ENCODE data around the gene CLRN3.

DNA sequence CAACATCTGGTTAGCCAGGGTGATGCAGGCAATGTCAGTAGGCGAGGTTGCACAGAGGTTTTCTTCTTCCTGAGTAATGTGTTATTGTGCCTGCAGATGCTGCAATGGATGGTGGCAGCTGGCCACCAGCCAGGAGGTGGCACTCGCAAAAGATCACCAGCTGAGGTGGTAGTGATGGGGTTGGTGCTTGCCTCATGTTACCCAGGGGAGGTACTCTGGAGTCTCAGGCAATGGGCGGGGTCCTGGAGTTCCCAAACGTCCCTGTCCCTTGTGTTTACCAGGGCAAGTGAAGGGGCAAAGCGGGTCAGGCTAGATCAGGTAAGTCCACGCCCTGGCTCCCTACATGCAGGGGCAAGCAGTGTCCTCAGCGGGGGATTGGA, 21.1 kb downstream of the CLRN3 start:
- TF ChIP-seq, protein P1, sequence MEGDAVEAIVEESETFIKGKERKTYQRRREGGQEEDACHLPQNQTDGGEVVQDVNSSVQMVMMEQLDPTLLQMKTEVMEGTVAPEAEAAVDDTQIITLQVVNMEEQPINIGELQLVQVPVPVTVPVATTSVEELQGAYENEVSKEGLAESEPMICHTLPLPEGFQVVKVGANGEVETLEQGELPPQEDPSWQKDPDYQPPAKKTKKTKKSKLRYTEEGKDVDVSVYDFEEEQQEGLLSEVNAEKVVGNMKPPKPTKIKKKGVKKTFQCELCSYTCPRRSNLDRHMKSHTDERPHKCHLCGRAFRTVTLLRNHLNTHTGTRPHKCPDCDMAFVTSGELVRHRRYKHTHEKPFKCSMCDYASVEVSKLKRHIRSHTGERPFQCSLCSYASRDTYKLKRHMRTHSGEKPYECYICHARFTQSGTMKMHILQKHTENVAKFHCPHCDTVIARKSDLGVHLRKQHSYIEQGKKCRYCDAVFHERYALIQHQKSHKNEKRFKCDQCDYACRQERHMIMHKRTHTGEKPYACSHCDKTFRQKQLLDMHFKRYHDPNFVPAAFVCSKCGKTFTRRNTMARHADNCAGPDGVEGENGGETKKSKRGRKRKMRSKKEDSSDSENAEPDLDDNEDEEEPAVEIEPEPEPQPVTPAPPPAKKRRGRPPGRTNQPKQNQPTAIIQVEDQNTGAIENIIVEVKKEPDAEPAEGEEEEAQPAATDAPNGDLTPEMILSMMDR (IDR thresholded peaks at IDR 0.05; ENCODE audit: control extremely low read depth in 1 of 3, insufficient read depth in 1 of 3, low read depth in 1 of 3, low read length in 3 of 3): no peak
- no peak for TF ChIP-seq SIN3A (conservative IDR thresholded peaks at IDR 0.05 in 1 of 2, IDR thresholded peaks at IDR 0.05 in 1 of 2; ENCODE audit: low read depth in 1 of 2, low read length in 2 of 2)
- no peak for TF ChIP-seq POLR2A (IDR thresholded peaks at IDR 0.05; ENCODE audit: control extremely low read depth in 1 of 2, low read depth in 2 of 2, low read length in 2 of 2)
- no peak for TF ChIP-seq JUN (IDR thresholded peaks at IDR 0.05; ENCODE audit: low read depth, low read length)
- no peak for TF ChIP-seq NANOG (IDR thresholded peaks at IDR 0.05; ENCODE audit: insufficient read depth, low read depth, low read length, poor library complexity, severe bottlenecking)
- TF ChIP-seq JUND (IDR thresholded peaks at IDR 0.05; ENCODE audit: low read length): no peak

Measured in H1 (cell line).